ENCODE data around the gene OR2S2. TPM values are rescaled to one million over a fixed set of nuclear protein-coding genes. Genes with fewer than 3 reads are reported as not detected.

OR2S2 gene
- total RNA-seq, 1 experiment from 2014 or later: not detected

GRCh38 chr9:35948451-35948850 lies 9.5 kb downstream of the OR2S2 start (continued):
- no peak for TF ChIP-seq ZNF671 (CRISPR knock-in tag; IDR thresholded peaks at IDR 0.05)

GRCh38 chr9:35945341-35946018 lies 12.5 kb downstream of the OR2S2 start:
- Mint-ChIP-seq H3K4me1 (peaks cover 8% of the 10 kb centered on the region; the same call in 1 of the 2 replicates), H3K36me3 (peaks cover 2% of the 10 kb centered on the region; the same call in 1 of the 2 replicates), H3K9me3 (peaks cover 10% of the 10 kb centered on the region), H3K27me3 (ENCODE audit: low read depth) (peaks cover 71% of the 10 kb centered on the region), H3K4me3 (peak overlapping the region; percentile 57), H3K27ac (no peak overlapping the region; the same call in 1 of the 2 replicates)
- DNase-seq (ENCODE audit: low spot score): peak; percentile 85
- ATAC-seq: peak; percentile 84
- no peak for TF ChIP-seq ERG (CRISPR knock-in tag; IDR thresholded peaks at IDR 0.05)
- peak; percentile 56 for TF ChIP-seq CTCF (IDR thresholded peaks at IDR 0.05)
- TF ChIP-seq ETV6 (CRISPR knock-in tag; IDR thresholded peaks at IDR 0.05): peak; percentile 95
- CTCF ChIA-PET: interaction anchor here (0.6 to 2.9 kb wide), 48 partner anchors 9 to 245 kb away, joined by 3 to 34 read pairs (median 5); partner anchors contain the start of genes CLTA, FAM221B, GBA2 and HINT2
- POLR2A ChIA-PET: no interaction called here

- Mint-ChIP-seq H3K27ac (no peak overlapping the region), H3K4me3 (no peak overlapping the region), H3K4me1 (peaks cover 8% of the 10 kb centered on the region; the same call in 1 of the 2 replicates), H3K9me3 (peaks cover 10% of the 10 kb centered on the region), H3K36me3 (peaks cover 2% of the 10 kb centered on the region; the same call in 1 of the 2 replicates), H3K27me3 (ENCODE audit: low read depth) (peaks cover 77% of the 10 kb centered on the region)
- DNase-seq (ENCODE audit: low spot score) (no peak), ATAC-seq (no peak)
- ChIA-PET POLR2A (no interaction called here), CTCF (interaction anchor here (1.1 to 2.9 kb wide), 18 partner anchors 10 to 217 kb away, joined by 3 to 34 read pairs (median 10); partner anchors contain the start of genes RECK and SPAAR)
- TF ChIP-seq ARID4B (CRISPR knock-in tag; IDR thresholded peaks at IDR 0.05; ENCODE audit: borderline replicate concordance): no peak
- no peak for TF ChIP-seq ERG (CRISPR knock-in tag; IDR thresholded peaks at IDR 0.05)
- no peak for TF ChIP-seq ETV6 (CRISPR knock-in tag; IDR thresholded peaks at IDR 0.05)
- no peak for TF ChIP-seq FOXK1 (CRISPR knock-in tag; IDR thresholded peaks at IDR 0.05)
- no peak for TF ChIP-seq TCF7 (CRISPR knock-in tag; IDR thresholded peaks at IDR 0.05; ENCODE audit: low read depth)
- TF ChIP-seq PRRX2 (CRISPR knock-in tag; IDR thresholded peaks at IDR 0.05): no peak
- no peak for TF ChIP-seq SP1 (CRISPR knock-in tag; conservative IDR thresholded peaks at IDR 0.05)
- TF ChIP-seq ZNF232 (CRISPR knock-in tag; IDR thresholded peaks at IDR 0.05): no peak
- no peak for TF ChIP-seq HMGA2 (CRISPR knock-in tag; IDR thresholded peaks at IDR 0.05)
- no peak for TF ChIP-seq AFF4 (CRISPR knock-in tag; IDR thresholded peaks at IDR 0.05; ENCODE audit: borderline replicate concordance)
- TF ChIP-seq ZNF671 (CRISPR knock-in tag; IDR thresholded peaks at IDR 0.05): no peak
- TF ChIP-seq NFE2L1 (CRISPR knock-in tag; IDR thresholded peaks at IDR 0.05): no peak
- no peak for TF ChIP-seq NR3C1 (CRISPR knock-in tag; conservative IDR thresholded peaks at IDR 0.05; ENCODE audit: low read depth)
- TF ChIP-seq MYBL2 (CRISPR knock-in tag; IDR thresholded peaks at IDR 0.05): no peak
- TF ChIP-seq TEAD4 (CRISPR knock-in tag; IDR thresholded peaks at IDR 0.05): no peak
- TF ChIP-seq GABPB1 (CRISPR knock-in tag; IDR thresholded peaks at IDR 0.05): no peak
- TF ChIP-seq ZBTB43 (CRISPR knock-in tag; IDR thresholded peaks at IDR 0.05): no peak
These were observed 13.1 kb downstream of the OR2S2 start for GRCh38 chr9:35944841-35945240.

Measured in WTC11 (cell line).